ENCODE data around the gene ACAP1.

- TF ChIP-seq USF1 (CRISPR knock-in tag; IDR thresholded peaks at IDR 0.05), result no peak
- TF ChIP-seq NFE2L1 (CRISPR knock-in tag; IDR thresholded peaks at IDR 0.05), result no peak
- no peak for TF ChIP-seq CBFB (CRISPR knock-in tag; IDR thresholded peaks at IDR 0.05; ENCODE audit: low read depth)
- TF ChIP-seq, protein P1, sequence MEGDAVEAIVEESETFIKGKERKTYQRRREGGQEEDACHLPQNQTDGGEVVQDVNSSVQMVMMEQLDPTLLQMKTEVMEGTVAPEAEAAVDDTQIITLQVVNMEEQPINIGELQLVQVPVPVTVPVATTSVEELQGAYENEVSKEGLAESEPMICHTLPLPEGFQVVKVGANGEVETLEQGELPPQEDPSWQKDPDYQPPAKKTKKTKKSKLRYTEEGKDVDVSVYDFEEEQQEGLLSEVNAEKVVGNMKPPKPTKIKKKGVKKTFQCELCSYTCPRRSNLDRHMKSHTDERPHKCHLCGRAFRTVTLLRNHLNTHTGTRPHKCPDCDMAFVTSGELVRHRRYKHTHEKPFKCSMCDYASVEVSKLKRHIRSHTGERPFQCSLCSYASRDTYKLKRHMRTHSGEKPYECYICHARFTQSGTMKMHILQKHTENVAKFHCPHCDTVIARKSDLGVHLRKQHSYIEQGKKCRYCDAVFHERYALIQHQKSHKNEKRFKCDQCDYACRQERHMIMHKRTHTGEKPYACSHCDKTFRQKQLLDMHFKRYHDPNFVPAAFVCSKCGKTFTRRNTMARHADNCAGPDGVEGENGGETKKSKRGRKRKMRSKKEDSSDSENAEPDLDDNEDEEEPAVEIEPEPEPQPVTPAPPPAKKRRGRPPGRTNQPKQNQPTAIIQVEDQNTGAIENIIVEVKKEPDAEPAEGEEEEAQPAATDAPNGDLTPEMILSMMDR (IDR thresholded peaks at IDR 0.05), result no peak
- no peak for TF ChIP-seq E2F4 (CRISPR knock-in tag; IDR thresholded peaks at IDR 0.05; ENCODE audit: borderline replicate concordance, low read depth)
- TF ChIP-seq, protein P2, sequence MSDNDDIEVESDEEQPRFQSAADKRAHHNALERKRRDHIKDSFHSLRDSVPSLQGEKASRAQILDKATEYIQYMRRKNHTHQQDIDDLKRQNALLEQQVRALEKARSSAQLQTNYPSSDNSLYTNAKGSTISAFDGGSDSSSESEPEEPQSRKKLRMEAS (CRISPR knock-in tag; IDR thresholded peaks at IDR 0.05), result no peak
- TF ChIP-seq, protein P3, sequence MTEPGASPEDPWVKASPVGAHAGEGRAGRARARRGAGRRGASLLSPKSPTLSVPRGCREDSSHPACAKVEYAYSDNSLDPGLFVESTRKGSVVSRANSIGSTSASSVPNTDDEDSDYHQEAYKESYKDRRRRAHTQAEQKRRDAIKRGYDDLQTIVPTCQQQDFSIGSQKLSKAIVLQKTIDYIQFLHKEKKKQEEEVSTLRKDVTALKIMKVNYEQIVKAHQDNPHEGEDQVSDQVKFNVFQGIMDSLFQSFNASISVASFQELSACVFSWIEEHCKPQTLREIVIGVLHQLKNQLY (CRISPR knock-in tag; IDR thresholded peaks at IDR 0.05), result no peak
These were observed 52.5 kb downstream of the ACAP1 start for GRCh38 chr17:7388856-7389255.
